H1 (cell line): ENCODE data around the gene ARHGAP22. TPM values are rescaled to one million over a fixed set of nuclear protein-coding genes. Genes with fewer than 3 reads are reported as not detected.
A peak's percentile ranks its signal among the peaks of the same experiment; 100 is the strongest.

Experiments
- CTCF ChIA-PET: fragments of 300-600 bp; sonication (Branson Sonifier 250); formaldehyde crosslinking; loops from one replicate; lab custom pipeline; 2021; ENCODE audit not compliant: partially characterized antibody; lab: Charles Lee
- POLR2A ChIA-PET: fragments of 300-600 bp; sonication (Branson Sonifier 250); formaldehyde crosslinking; loops from one replicate; lab custom pipeline; 2021; ENCODE audit warnings: inconsistent platforms; ENCODE audit not compliant: partially characterized antibody; lab: Charles Lee
- DNase-seq, 2 experiments: peaks; one replicate each; pipeline versions ENCODE4 v3.0.0 to v3.0.0-alpha.2; 2010 to 2022; ENCODE audit warnings: low spot score in 2 of 2, low read depth in 1 of 2, mixed read lengths in 1 of 2
- FAIRE-seq: peaks from 2 replicates; lab custom pipeline; 2011; peaks lifted over from hg19 to GRCh38; lab: Jason Lieb, UNC
- H2AFZ ChIP-seq: 2 replicates; pipeline ENCODE4 v1.8.1; 2012; ENCODE audit warnings: low read length, inconsistent platforms
- H2AK5ac ChIP-seq: 2 replicates; pipeline ENCODE4 v1.6.1; 2013; ENCODE audit warnings: low read depth, low read length
- H2BK120ac ChIP-seq: replicated peaks from 2 replicates; pipeline ENCODE3; 2013; ENCODE audit warnings: low read depth, low read length, inconsistent platforms
- H2BK12ac ChIP-seq: 2 replicates; pipeline ENCODE4 v1.6.1; 2013; ENCODE audit warnings: low read depth, low read length
- H2BK15ac ChIP-seq: 2 replicates; pipeline ENCODE4 v1.6.1; 2013; ENCODE audit warnings: low read length
- H2BK20ac ChIP-seq: 2 replicates; pipeline ENCODE4 v1.6.1; 2013; ENCODE audit warnings: low read length
- H2BK5ac ChIP-seq: 2 replicates; pipeline ENCODE4 v1.6.1; 2013; ENCODE audit warnings: low read depth, low read length
- H3K14ac ChIP-seq: 2 replicates; pipeline ENCODE4 v1.6.1; 2013; ENCODE audit warnings: inconsistent platforms; ENCODE audit not compliant: insufficient read length
- H3K18ac ChIP-seq: 2 replicates; pipeline ENCODE4 v1.6.1; 2013; ENCODE audit warnings: low read length; ENCODE audit errors: extremely low read depth
- H3K23ac ChIP-seq: 2 replicates; pipeline ENCODE4 v1.6.1; 2013; ENCODE audit warnings: inconsistent platforms; ENCODE audit not compliant: insufficient read length
- H3K23me2 ChIP-seq: 2 replicates; pipeline ENCODE4 v1.6.1; 2013; ENCODE audit warnings: low read depth, low read length
- H3K27ac ChIP-seq: 2 replicates; pipeline ENCODE4 v1.6.1; 2011; ENCODE audit warnings: low read depth, low read length, inconsistent platforms
- H3K27me3 ChIP-seq, 4 experiments: replicated peaks in 1 of 4; 1 replicate in 1 of 4; 2 replicates in 3 of 4; pipeline versions ENCODE4 v1.6.1 to v1.8.1; 2011 to 2013; ENCODE audit warnings: low read length in 3 of 4, mild to moderate bottlenecking in 3 of 4, inconsistent platforms in 2 of 4, mixed read lengths in 2 of 4, moderate library complexity in 1 of 4; ENCODE audit not compliant: control insufficient read depth in 3 of 4, insufficient read depth in 3 of 4; ENCODE audit errors: extremely low read depth in 1 of 4
- H3K36me3 ChIP-seq, 4 experiments: 2 replicates each; pipeline versions ENCODE4 v1.6.1 to v1.8.1; 2011 to 2013; ENCODE audit warnings: mild to moderate bottlenecking in 4 of 4, low read length in 3 of 4, moderate library complexity in 2 of 4, control low read depth in 1 of 4, inconsistent platforms in 1 of 4; ENCODE audit not compliant: insufficient read depth in 4 of 4, control insufficient read depth in 2 of 4
- H3K4ac ChIP-seq: replicated peaks from 2 replicates; pipeline ENCODE3; 2013; ENCODE audit warnings: low read length, low read depth, mixed read lengths, inconsistent platforms; ENCODE audit not compliant: insufficient read length
- H3K4me1 ChIP-seq, 4 experiments: replicated peaks in 1 of 4; 1 replicate in 1 of 4; 2 replicates in 3 of 4; pipeline versions ENCODE4 v1.6.1 to v1.8.1; 2011 to 2013; ENCODE audit warnings: low read length in 3 of 4, inconsistent platforms in 2 of 4, mixed read lengths in 1 of 4; ENCODE audit not compliant: insufficient read depth in 4 of 4, control insufficient read depth in 3 of 4
- H3K4me2 ChIP-seq, 2 experiments: 2 replicates each; pipeline versions ENCODE4 v1.6.1 to v1.8.1; 2011 to 2013; ENCODE audit warnings: low read depth in 2 of 2, low read length in 2 of 2, control low read depth in 1 of 2, inconsistent platforms in 1 of 2, mild to moderate bottlenecking in 1 of 2; ENCODE audit not compliant: insufficient read depth in 1 of 2
- H3K4me3 ChIP-seq, 4 experiments: fragments of 200-600, 300-600 bp in 1 of 4; sonication (generic), shearing (Covaris generic), sonication (Bioruptor Twin) in 1 of 4; 2 replicates each; pipeline versions ENCODE4 v1.5.1 to v1.8.1; 2011 to 2016; ENCODE audit warnings: low read length in 4 of 4, low read depth in 3 of 4, control low read depth in 2 of 4, inconsistent platforms in 2 of 4, mild to moderate bottlenecking in 2 of 4, mixed read lengths in 1 of 4, moderate library complexity in 1 of 4; ENCODE audit not compliant: insufficient read depth in 2 of 4; ENCODE audit errors: extremely low read depth in 1 of 4
- H3K56ac ChIP-seq: replicated peaks from 2 replicates; pipeline ENCODE3; 2013; ENCODE audit warnings: low read depth, mild to moderate bottlenecking, mixed read lengths, low read length, inconsistent platforms; ENCODE audit not compliant: insufficient read length
- H3K79me1 ChIP-seq: 2 replicates; pipeline ENCODE4 v1.6.1; 2013; ENCODE audit warnings: low read depth, low read length, control low read depth
- H3K79me2 ChIP-seq, 2 experiments: 2 replicates each; pipeline versions ENCODE4 v1.6.1 to v1.8.1; 2012 to 2013; ENCODE audit warnings: low read length in 2 of 2, mild to moderate bottlenecking in 2 of 2, inconsistent platforms in 1 of 2; ENCODE audit not compliant: insufficient read depth in 2 of 2, control insufficient read depth in 1 of 2
- H3K9ac ChIP-seq, 4 experiments: replicated peaks in 1 of 4; 1 replicate in 1 of 4; 2 replicates in 3 of 4; pipeline versions ENCODE4 v1.6.1 to v1.8.1; 2011 to 2013; ENCODE audit warnings: low read depth in 3 of 4, low read length in 3 of 4, control low read depth in 2 of 4, mild to moderate bottlenecking in 2 of 4, moderate library complexity in 2 of 4, inconsistent platforms in 1 of 4; ENCODE audit errors: extremely low read depth in 1 of 4
- H3K9me3 ChIP-seq, 2 experiments: 2 replicates each; pipeline versions ENCODE4 v1.6.1 to v1.8.1; 2012 to 2013; ENCODE audit warnings: mild to moderate bottlenecking in 2 of 2, moderate library complexity in 2 of 2, control low read depth in 1 of 2, inconsistent platforms in 1 of 2, low read depth in 1 of 2, low read length in 1 of 2, mixed read lengths in 1 of 2; ENCODE audit not compliant: insufficient read depth in 2 of 2
- H4K20me1 ChIP-seq, 2 experiments: replicated peaks in 1 of 2; 2 replicates each; pipeline versions ENCODE3 to v1.8.1; 2011 to 2013; ENCODE audit warnings: inconsistent platforms in 2 of 2, low read length in 2 of 2, mild to moderate bottlenecking in 1 of 2; ENCODE audit not compliant: insufficient read depth in 2 of 2, control insufficient read depth in 1 of 2
- H4K5ac ChIP-seq: 2 replicates; pipeline ENCODE4 v1.6.1; 2013; ENCODE audit warnings: low read length, low read depth, mixed read lengths, inconsistent platforms; ENCODE audit not compliant: insufficient read length
- H4K8ac ChIP-seq: 2 replicates; pipeline ENCODE4 v1.8.0; 2013; ENCODE audit warnings: mild to moderate bottlenecking, moderate library complexity, low read length, inconsistent platforms; ENCODE audit not compliant: insufficient read depth; ENCODE audit errors: extremely low read depth
- H4K91ac ChIP-seq: replicated peaks from 2 replicates; pipeline ENCODE3; 2013; ENCODE audit warnings: low read length, mixed read lengths, inconsistent platforms; ENCODE audit not compliant: insufficient read length
- CBX5 ChIP-seq: fragments of 300-800, 300-1000 bp; sonication (generic); IDR thresholded peaks from 2 replicates; pipeline ENCODE4 v1.7.1; 2016; ENCODE audit warnings: antibody characterized with exemption, low read length, low read depth
- CBX8 ChIP-seq: fragments of 300-800, 300-1000 bp; sonication (generic); IDR thresholded peaks from 2 replicates; pipeline ENCODE4 v1.7.1; 2016; ENCODE audit warnings: low read depth, low read length, borderline replicate concordance
- CHD1 ChIP-seq: IDR thresholded peaks from 2 replicates; pipeline ENCODE4 v1.6.1; 2012; ENCODE audit warnings: low read depth, low read length, improper control_type of control experiment
- EZH2 ChIP-seq: fragments of 200-600 bp; sonication (generic); IDR thresholded peaks from 2 replicates; pipeline ENCODE4 v1.7.1; 2012; ENCODE audit warnings: low read depth, mild to moderate bottlenecking, moderate library complexity, low read length, inconsistent platforms; ENCODE audit not compliant: severe bottlenecking
- GTF2F1 ChIP-seq: IDR thresholded peaks from 2 replicates; pipeline ENCODE4 v1.6.1; 2012; ENCODE audit warnings: low read depth, low read length, improper control_type of control experiment, borderline replicate concordance
- MAFK ChIP-seq: IDR thresholded peaks from 2 replicates; pipeline ENCODE4 v1.6.1; 2012; ENCODE audit warnings: low read depth, mild to moderate bottlenecking, improper control_type of control experiment, low read length
- POLR2A ChIP-seq, 2 experiments: IDR thresholded peaks; 1 replicate in 1 of 2; 2 replicates in 1 of 2; pipeline ENCODE4 v1.6.1; 2011; ENCODE audit warnings: low read depth in 2 of 2, low read length in 2 of 2, mild to moderate bottlenecking in 2 of 2; ENCODE audit errors: control extremely low read depth in 1 of 2
- POU5F1 ChIP-seq: IDR thresholded peaks from 2 replicates; pipeline ENCODE4 v1.6.1; 2011; ENCODE audit warnings: low read depth, mild to moderate bottlenecking, low read length, moderate library complexity
- RBBP5 ChIP-seq: IDR thresholded peaks from 2 replicates; pipeline ENCODE4 v1.7.1; 2012; ENCODE audit warnings: low read depth, mild to moderate bottlenecking, inconsistent platforms, low read length, moderate library complexity, borderline replicate concordance
- SP1 ChIP-seq: IDR thresholded peaks from 2 replicates; pipeline ENCODE4 v1.6.1; 2011; ENCODE audit warnings: low read depth, low read length
- SP2 ChIP-seq: IDR thresholded peaks from 2 replicates; pipeline ENCODE4 v1.6.1; 2012; ENCODE audit warnings: mild to moderate bottlenecking, low read length, inconsistent platforms
- SUZ12 ChIP-seq: fragments of 200-600 bp; sonication (generic); IDR thresholded peaks from 2 replicates; pipeline ENCODE4 v1.6.1; 2012; ENCODE audit warnings: mild to moderate bottlenecking, inconsistent platforms, low read length, moderate library complexity, mixed read lengths
- YY1 ChIP-seq: IDR thresholded peaks from 2 replicates; pipeline ENCODE4 v1.6.1; 2011; ENCODE audit warnings: low read depth, mild to moderate bottlenecking, low read length
- WGBS, 2 experiments: shearing (Covaris generic) in 1 of 2; methylation state at CpG; one replicate each; pipeline versions ENCODE4 v1.1.6 to v1.1.7; 2013 to 2015; ENCODE audit warnings: low lambda C conversion rate in 2 of 2, mixed read lengths in 2 of 2, inconsistent platforms in 1 of 2, low coverage in 1 of 2, missing lambda C conversion rate in 1 of 2; ENCODE audit not compliant: insufficient replicate concordance in 2 of 2, insufficient coverage in 1 of 2, insufficient read length in 1 of 2; ENCODE audit errors: extremely low coverage in 1 of 2, missing lambda C conversion rate in 1 of 2; 5-methylcytosine and 5-hydroxymethylcytosine counted together
- polyA plus RNA-seq, 7 experiments: library from polyadenylated mRNA; depleted of rRNA in 3 of 7; stranded (reverse) in 5 of 7; unstranded in 2 of 7; fragments of >200 nt in 5 of 7; fragments of 200-250 nt in 2 of 7; gene quantifications; 1 replicate in 5 of 7; 2 replicates in 1 of 7; 4 replicates in 1 of 7; pipeline versions ENCODE4 v1.2.1 to v1.2.3, GENCODE V29; 2011 to 2013; ENCODE audit warnings: missing spikeins in 2 of 7, mixed read lengths in 2 of 7
- total RNA-seq: library from RNA; stranded (reverse); fragmentation: NEBNext Ultra II Directional; extraction: Animal tissue kit (Norgen Biotek cat#: 25700); gene quantifications from 2 replicates; pipeline ENCODE4 v1.2.1, GENCODE V29; 2021

ARHGAP22 gene
- total and polyA plus RNA-seq, 2 of the 8 experiments (the other 6 are each of a cell fraction or from before 2014, with no cell fraction given): 3.6 to 11.2 TPM

- peaks cover 2% of the 10 kb centered on the region; the same call in 1 of the 2 replicates for H3K23me2 ChIP-seq
- no peaks in the 10 kb centered on the region for H3K27me3 ChIP-seq
- H4K20me1 ChIP-seq: peaks cover 2 to 4% of the 10 kb centered on the region in 2 experiments
- H2AK5ac ChIP-seq: no peak overlapping the region
- ChIA-PET POLR2A (interaction anchor here (1.1 to 1.2 kb wide), 2 partner anchors 12 to 65 kb away, joined by 3 read pairs; no protein-coding TSS in a partner anchor), CTCF (interaction anchor here (0.7 to 12.6 kb wide), 9 partner anchors 10 to 92 kb away, joined by 3 to 112 read pairs (median 4); no protein-coding TSS in a partner anchor)
- no peak overlapping the region for H2AFZ ChIP-seq
- DNase-seq: peak in 1 of 2 experiments; percentile 44
- no peak overlapping the region for H3K4ac ChIP-seq
- no peak overlapping the region for H3K27ac ChIP-seq
- H2BK20ac ChIP-seq: no peak overlapping the region
- H3K18ac ChIP-seq: no peak overlapping the region
- no peak for FAIRE-seq
- H4K8ac ChIP-seq: 0 out of 2 replicates have a peak overlapping the region, but pooled peaks have one; percentile 89
- H3K9me3 ChIP-seq: no peaks in the 10 kb centered on the region
- H2BK5ac ChIP-seq: no peak overlapping the region
- H2BK15ac ChIP-seq: no peak overlapping the region
- H2BK12ac ChIP-seq: no peak overlapping the region
- no peak overlapping the region for H2BK120ac ChIP-seq
- no peak overlapping the region for H3K4me3 ChIP-seq
- H3K56ac ChIP-seq: no peak overlapping the region
- no peaks in the 10 kb centered on the region; the same call in 1 of the 2 replicates for H3K79me1 ChIP-seq
- no peaks in the 10 kb centered on the region for H3K79me2 ChIP-seq
- no peak overlapping the region for H3K23ac ChIP-seq
- H4K91ac ChIP-seq: no peak overlapping the region
- H3K14ac ChIP-seq: no peak overlapping the region
- no peak overlapping the region for H3K4me2 ChIP-seq
- H3K36me3 ChIP-seq: no peaks in the 10 kb centered on the region
- WGBS, 2 experiments: 91% methylated on average over 15 of the region's 15 CpGs; no CpG with 5 or more reads in 1 of the 2 experiments
- no peak overlapping the region for H4K5ac ChIP-seq
- peaks cover 0 to 5% (median 2%) of the 10 kb centered on the region in 4 experiments; a peak in 4 of 7 replicates for H3K4me1 ChIP-seq
- H3K9ac ChIP-seq: no peak overlapping the region
- TF ChIP-seq CBX5: no peak
- TF ChIP-seq SP1: no peak
- TF ChIP-seq RBBP5: no peak
- no peak for TF ChIP-seq SUZ12
- no peak for TF ChIP-seq POLR2A (IDR thresholded peaks at IDR 0.05; ENCODE audit: control extremely low read depth in 1 of 2, low read depth in 2 of 2, low read length in 2 of 2)
- no peak for TF ChIP-seq MAFK
- no peak for TF ChIP-seq CBX8
- TF ChIP-seq YY1: no peak
- no peak for TF ChIP-seq GTF2F1
- TF ChIP-seq EZH2: no peak
- no peak for TF ChIP-seq CHD1
- TF ChIP-seq POU5F1: no peak
- no peak for TF ChIP-seq SP2
These were observed 149.3 kb downstream of the ARHGAP22 start for GRCh38 chr10:48455392-48456151.
